SH-SY5Y (cell line): ENCODE data around the gene SUV39H1.

Experiments used
- GATA2 ChIP-seq: IDR thresholded peaks from 2 replicates; pipeline ENCODE4 v1.6.1; 2011; ENCODE audit warnings: mild to moderate bottlenecking, low read depth, low read length
- GATA3 ChIP-seq: IDR thresholded peaks from 2 replicates; pipeline ENCODE4 v1.6.1; 2011; ENCODE audit warnings: low read depth, mild to moderate bottlenecking, low read length, moderate library complexity

SUV39H1 gene, protein sequence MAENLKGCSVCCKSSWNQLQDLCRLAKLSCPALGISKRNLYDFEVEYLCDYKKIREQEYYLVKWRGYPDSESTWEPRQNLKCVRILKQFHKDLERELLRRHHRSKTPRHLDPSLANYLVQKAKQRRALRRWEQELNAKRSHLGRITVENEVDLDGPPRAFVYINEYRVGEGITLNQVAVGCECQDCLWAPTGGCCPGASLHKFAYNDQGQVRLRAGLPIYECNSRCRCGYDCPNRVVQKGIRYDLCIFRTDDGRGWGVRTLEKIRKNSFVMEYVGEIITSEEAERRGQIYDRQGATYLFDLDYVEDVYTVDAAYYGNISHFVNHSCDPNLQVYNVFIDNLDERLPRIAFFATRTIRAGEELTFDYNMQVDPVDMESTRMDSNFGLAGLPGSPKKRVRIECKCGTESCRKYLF

DNA sequence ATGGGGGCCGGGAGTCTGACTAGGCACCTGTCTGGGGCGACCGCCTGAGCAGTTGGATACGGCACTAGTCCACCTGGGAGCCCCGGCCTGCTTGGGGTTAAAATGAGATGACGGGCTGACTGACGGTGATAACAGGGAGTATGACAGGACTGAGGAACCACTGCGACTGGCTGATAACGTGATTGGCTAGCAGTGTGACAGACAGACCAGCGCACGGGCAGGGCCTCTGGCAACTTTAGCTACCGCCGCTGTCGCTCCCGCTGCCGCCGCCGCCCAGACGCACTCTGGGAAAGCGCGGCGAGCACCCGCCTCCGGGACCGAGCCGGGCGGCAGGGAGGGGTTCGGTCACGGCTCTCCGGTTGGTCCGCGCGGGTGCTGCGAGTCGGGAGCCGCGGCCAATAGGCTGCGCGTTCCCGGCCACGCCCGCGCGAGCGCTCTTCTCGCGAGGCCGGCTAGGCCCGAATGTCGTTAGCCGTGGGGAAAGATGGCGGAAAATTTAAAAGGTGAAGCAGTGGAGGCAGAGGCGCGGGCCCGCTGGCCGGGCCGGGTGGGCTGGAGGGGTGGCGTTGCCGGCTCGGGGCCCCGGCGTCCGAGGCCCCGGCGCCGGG, at the start of gene SUV39H1:
Gene SUV39H1 (plus strand): TSS at position 434 of the 608 bp plus-strand sequence. CDS start 51 bp downstream, at position 485.
- TF ChIP-seq GATA3 (no peak), GATA2 (no peak)

DNA sequence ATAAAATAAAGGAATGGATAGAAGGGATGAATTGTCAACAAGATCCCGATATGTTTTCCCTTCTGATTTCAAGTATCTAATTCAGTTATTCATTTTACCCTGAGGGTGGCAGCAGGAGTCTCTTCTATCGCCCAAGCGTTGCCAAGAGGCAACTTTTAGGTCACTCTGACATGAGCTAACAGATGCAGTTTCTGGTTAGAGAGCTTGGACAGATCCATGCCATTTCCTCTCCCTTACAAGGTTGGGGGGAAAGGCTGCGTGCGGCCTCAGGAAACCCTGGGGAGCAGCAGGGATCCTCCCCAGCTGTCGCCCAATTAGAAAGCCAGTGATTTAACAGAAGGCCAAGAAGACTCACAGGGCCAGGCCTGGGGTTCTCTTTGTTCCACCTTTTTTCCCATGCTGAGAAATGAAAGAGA, 48.2 kb upstream of the SUV39H1 start:
- TF ChIP-seq GATA3 = no peak
- no peak for TF ChIP-seq GATA2

DNA sequence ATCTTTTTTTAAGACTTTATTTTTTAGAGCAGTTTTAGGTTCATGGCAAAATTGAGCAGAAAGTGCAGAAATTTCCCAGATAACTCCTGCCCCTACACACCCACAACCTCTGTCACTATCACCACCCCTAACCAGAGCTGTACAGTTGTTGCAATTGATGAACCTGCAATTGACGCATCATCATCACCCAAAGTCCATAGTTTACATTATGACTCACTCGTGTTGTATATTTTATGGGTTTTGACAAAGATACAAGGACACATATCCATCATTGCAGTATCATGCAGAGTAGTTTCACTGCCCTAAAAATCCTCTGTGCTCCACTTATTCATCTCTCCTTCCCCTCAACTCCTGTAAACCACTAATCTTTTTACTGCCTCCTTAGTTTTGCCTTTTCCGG, 47.4 kb upstream of the SUV39H1 start:
- TF ChIP-seq GATA3 = no peak
- no peak for TF ChIP-seq GATA2

DNA sequence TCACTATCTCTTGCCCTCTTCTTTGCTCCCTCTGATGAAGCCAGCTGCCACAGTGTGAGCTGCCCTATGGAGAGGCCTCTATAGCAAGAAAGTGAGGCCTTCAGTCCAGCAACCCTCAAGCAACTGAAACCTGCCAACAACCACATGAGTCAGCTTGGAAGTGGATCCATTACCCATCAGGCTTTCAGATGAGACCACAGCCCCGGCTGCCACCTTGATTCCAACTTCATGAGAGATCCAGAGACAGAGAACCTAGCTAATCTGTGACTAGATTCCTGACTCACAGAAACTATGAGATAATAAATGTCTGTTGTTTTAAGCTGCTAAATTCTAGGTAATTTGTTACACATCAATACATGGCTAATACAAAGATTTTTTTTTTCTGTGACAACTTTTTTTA, 33.3 kb upstream of the SUV39H1 start:
- TF ChIP-seq GATA2 = no peak
- no peak for TF ChIP-seq GATA3

DNA sequence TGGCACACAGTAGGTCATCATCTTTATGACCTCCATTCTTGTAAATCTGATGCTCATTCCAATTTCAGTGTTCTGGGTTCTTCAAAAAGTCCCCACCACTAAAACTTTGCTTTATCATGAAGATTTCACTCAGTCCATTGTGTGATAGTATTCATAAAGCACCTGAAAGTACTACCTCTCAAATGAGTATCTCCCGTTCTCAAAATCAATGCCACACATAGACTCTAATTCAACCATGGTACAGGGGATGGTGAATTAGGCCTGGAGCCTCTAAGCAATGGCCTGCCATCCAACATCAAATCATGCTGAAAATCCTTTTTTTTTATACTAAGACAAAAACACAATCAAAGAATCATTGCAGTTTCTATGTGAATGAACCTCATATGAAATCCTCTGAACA, 32.4 kb upstream of the SUV39H1 start:
- no peak for TF ChIP-seq GATA2
- TF ChIP-seq GATA3 = no peak

DNA sequence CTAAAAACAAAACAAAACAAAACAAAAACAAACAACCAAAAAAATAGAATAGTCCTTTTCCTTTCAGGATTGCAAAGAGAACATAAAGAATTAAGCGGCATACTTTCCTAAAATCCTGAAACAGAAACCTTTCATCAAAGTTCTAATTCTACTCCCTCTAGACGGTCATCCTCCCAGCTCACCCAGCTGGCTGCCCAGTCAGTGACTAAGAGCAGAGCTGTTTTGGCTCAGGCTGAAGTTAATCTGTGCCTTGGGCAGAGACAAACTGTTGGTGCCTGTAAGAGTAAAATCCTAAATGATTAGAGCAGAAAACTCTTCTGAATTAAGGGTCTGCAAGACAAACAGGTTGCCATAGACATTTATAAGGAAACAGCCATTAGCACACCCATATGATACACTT, 30.5 kb upstream of the SUV39H1 start:
- TF ChIP-seq GATA2 (no peak), GATA3 (no peak)

DNA sequence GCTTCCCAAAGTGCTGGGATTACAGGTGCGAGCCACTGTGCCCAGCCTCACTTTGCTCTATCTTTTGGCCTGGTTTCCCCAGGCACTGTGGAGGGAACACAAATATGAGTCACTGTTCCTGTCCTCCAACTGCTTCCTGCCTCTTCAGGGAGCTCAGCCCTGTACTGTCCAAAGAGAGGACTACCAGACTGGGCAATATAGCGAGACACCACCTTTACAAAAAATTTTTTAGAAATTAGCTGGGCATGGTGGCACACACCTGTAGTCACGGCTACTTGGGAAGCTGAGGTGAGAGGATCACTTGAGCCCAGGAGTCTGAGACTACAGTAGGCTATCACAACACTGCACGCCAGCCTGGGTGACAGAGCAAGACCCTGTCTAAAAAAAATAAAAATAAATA, 29.9 kb upstream of the SUV39H1 start:
- TF ChIP-seq GATA3 = no peak
- TF ChIP-seq GATA2 = no peak

DNA sequence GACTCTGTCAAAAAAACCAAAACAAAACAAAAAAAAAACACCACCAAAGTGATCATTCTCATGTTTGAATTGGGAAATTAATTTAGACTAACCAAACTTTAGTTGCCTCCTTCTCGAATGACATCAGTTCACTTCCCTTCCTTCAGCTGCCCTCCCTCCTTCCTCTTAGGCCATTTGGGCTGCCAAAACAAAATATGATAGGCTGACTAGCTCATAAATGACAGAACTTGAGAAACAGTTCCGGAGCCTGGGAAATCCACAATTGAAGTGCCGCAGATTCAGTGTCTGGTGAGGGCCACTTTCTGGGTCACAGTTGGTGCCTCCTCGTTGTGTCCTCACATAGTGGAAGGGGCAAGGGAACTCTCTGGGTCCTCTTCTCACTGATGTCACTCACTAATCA, 29.0 kb upstream of the SUV39H1 start:
- no peak for TF ChIP-seq GATA2
- no peak for TF ChIP-seq GATA3

DNA sequence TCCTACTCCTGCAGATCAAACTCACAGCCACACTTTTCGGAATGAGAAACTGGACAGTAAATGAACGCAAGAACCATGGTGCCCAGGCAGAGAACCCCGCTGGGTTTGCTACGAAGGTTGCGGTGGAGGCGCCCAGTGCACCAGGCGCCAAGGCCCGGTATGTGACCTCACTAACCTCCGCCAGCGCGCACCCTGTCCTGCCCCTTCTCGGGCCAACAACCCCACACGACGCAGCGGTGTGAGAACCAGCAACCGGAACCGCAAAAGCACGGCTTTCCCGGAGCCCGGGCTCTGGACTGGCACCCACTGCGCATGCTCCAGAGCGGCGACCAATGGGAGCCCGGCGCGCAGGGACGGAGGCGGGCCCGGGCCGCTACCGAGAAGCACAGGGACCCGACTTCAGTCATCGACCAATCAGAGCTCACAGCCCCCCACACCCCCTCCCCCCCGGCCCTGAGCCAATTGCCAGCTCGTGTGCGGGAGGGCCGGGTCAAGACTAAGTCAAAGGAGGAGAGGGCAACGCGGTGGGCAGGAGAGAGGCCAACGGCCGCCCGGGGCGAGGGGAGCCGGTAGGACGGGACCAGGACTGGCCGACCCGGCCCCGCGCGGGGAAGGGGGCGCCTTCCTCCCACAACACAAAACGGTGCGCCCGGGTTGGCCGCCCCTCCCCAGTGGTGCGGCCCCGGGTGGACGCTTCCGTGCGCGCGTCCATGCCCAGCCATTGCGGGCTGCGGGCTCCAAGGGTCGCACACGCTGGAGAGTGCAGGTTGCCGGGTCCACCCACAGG, 20.2 kb upstream of the SUV39H1 start:
- TF ChIP-seq GATA3 (no peak), GATA2 (no peak)

DNA sequence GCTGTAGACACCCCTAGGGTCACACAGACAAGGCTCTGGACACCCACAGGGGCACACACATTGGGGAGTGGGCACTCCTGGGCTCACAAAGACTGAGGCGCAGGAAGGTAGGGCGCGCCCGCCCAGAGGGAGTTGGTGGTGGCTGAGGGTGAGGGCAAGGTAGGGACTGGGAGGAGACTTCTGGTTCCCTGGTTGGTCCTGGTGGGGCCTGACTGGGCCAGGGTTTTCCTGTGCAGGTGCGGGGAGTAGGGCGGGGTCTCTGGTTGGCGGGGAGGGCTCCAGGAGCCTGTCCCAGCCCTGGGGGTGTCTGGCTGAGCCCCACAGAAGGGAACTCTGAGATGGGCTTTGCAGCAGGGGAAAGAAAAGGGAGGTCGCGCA, 19.7 kb upstream of the SUV39H1 start:
- TF ChIP-seq GATA3 (no peak), GATA2 (no peak)

DNA sequence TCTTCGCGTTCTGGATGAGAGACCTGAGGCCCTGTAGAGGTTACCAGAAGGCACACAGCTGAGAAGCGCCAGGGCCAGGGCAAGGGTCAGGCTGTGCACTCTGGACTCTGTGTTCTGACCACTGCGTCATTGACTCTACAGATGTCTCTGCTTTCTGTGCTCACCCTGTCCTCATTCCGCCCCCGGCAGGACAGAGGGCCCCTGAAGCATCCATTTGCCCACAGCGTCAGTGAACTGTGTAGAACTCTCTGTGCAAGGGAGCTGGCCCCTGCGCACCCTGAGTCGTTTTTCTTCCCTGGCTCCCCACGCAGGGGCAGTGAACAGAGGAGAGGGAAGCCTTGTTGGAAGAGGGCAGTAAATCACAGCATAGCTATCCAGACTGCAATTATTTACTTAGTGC, 19.0 kb upstream of the SUV39H1 start:
- TF ChIP-seq GATA2 (no peak), GATA3 (no peak)

DNA sequence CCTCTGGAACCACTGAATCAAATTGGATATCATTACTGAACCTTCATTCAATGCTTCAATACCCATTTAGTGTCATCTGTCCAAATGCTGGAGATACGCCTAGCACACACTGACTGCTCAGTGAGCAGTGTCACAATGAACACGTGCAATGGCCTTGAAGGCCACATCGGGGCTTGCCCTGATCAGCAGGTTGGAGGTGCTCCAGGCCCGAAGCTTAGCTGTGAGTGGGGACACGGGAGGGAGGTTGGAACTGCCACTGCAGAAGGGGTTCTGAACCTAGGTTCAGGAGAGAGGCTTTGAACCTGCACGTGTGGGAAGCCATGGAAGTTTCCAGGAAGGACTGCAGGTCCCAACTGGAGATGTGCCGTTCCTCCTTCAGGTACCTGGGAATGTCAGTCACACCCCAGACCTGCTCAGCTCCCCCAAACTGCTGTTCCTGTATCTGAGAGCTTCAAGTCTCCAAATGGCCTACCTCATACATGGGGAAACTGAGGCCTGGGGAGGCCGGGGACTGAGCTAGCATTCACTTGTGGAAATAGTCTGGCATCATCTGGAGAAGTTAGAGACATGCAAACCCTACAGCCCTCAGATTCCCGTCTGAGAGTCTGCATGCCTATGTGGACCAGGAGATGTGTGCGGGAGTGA, 14.9 kb upstream of the SUV39H1 start:
- no peak for TF ChIP-seq GATA3
- TF ChIP-seq GATA2 = no peak

DNA sequence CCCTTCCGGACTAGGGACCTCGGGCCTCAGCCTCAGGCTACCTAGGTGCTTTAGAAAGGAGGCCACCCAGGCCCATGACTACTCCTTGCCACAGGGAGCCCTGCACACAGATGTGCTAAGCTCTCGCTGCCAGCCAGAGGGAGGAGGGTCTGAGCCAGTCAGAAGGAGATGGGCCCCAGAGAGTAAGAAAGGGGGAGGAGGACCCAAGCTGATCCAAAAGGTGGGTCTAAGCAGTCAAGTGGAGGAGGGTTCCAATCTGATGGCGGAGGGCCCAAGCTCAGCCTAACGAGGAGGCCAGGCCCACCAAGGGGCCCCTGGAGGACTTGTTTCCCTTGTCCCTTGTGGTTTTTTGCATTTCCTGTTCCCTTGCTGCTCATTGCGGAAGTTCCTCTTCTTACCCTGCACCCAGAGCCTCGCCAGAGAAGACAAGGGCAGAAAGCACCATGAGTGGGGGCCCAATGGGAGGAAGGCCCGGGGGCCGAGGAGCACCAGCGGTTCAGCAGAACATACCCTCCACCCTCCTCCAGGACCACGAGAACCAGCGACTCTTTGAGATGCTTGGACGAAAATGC, 13.0 kb upstream of the SUV39H1 start, which contains the start of gene WAS:
Gene WAS (plus strand): TSS at position 389 of the 572 bp plus-strand sequence. CDS start 55 bp downstream, at position 444.
- TF ChIP-seq GATA3 = no peak
- TF ChIP-seq GATA2 = no peak

DNA sequence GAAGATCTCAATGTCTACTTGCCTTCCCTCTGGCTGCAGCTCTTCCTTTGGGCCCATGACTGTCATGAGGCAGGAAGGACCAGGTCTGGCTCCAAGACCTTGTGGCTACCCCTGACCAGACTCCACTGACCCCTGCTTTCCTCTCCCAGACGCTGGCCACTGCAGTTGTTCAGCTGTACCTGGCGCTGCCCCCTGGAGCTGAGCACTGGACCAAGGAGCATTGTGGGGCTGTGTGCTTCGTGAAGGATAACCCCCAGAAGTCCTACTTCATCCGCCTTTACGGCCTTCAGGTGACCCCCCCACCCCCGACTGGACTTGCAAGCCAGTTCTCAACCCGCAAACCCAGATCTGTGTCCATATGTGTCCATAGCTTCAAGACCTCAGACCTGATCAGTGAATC, 12.4 kb upstream of the SUV39H1 start:
- TF ChIP-seq GATA3 (no peak), GATA2 (no peak)

DNA sequence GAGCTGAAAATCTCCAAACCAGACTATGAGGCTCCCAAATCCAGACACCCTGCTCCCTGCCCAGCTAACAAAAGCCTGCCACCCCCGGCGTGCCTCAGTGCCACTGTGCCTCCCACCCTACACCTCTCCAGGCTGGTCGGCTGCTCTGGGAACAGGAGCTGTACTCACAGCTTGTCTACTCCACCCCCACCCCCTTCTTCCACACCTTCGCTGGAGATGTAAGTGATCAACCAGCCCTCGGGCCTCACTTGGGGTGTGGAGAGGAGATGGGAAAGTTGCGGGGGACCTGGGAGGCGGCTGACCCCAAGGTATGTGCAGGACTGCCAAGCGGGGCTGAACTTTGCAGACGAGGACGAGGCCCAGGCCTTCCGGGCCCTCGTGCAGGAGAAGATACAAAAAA, 11.1 kb upstream of the SUV39H1 start:
- TF ChIP-seq GATA3 (no peak), GATA2 (no peak)
